ENCODE measurements around the gene WAPL.

- TF ChIP-seq CTCF (optimal IDR thresholded peaks at IDR 0.05 in 1 of 3, IDR thresholded peaks at IDR 0.05 in 1 of 3, conservative IDR thresholded peaks at IDR 0.05 in 1 of 3; ENCODE audit: extremely low read depth in 1 of 3, insufficient read depth in 2 of 3, low read length in 3 of 3), result no peak
- no peak for TF ChIP-seq EZH2 (IDR thresholded peaks at IDR 0.05; ENCODE audit: low read length)
Observed at GRCh38 chr10:86520871-86521677, 518 bp downstream of the WAPL start.

All from keratinocyte (primary cell).